ENCODE results near the gene WASHC2A.

DNA sequence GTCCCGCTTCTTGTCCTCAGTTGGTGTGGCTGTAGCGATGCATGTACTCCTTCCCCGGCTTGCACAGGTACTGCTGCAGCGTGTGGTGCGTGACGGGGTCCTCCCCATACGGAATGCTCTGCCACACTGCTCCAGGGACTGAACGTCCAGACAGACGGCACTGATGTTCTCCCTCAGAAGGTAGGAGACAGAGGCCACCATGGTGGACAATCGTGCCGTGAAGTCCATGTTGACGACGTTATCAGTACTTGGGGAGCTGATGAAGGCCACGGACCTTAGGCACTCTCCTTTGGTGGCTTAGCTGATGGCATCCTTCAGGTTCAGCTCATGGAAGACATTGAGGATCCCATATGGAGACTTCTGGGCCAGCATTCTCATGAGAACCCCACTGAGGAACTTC, 42.1 kb upstream of the WASHC2A start:
- TF ChIP-seq, protein P1, sequence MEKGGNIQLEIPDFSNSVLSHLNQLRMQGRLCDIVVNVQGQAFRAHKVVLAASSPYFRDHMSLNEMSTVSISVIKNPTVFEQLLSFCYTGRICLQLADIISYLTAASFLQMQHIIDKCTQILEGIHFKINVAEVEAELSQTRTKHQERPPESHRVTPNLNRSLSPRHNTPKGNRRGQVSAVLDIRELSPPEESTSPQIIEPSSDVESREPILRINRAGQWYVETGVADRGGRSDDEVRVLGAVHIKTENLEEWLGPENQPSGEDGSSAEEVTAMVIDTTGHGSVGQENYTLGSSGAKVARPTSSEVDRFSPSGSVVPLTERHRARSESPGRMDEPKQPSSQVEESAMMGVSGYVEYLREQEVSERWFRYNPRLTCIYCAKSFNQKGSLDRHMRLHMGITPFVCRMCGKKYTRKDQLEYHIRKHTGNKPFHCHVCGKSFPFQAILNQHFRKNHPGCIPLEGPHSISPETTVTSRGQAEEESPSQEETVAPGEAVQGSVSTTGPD (CRISPR knock-in tag; IDR thresholded peaks at IDR 0.05), result no peak
- TF ChIP-seq NFE2L1 (CRISPR knock-in tag; IDR thresholded peaks at IDR 0.05; ENCODE audit: borderline replicate concordance), result no peak

All from HepG2 (cell line).